ENCODE data around the gene ASTN2.

Gene ASTN2

DNA sequence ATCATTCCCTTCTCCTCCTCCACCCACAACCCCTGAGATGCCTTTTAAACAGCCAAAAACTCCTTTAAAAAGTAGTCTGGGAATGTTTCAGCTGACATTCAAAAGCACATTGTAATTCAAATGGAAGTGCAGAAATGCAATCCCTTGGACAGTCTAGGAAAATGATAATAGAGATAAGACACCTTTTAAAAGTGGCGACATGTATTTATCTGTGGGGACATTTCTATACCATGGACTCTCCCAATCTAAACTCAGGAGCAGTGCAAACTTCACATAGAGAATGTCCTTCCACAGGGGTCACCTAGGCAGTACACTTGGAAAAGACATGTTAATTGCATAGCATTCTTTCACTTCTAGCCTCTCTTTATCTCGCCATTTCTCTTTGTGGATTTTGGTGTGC lies 694.7 kb downstream of the ASTN2 start:
- in situ Hi-C loops (cut with MboI; ENCODE audit: low sequenced_read_pairs), result no loop called here

DNA sequence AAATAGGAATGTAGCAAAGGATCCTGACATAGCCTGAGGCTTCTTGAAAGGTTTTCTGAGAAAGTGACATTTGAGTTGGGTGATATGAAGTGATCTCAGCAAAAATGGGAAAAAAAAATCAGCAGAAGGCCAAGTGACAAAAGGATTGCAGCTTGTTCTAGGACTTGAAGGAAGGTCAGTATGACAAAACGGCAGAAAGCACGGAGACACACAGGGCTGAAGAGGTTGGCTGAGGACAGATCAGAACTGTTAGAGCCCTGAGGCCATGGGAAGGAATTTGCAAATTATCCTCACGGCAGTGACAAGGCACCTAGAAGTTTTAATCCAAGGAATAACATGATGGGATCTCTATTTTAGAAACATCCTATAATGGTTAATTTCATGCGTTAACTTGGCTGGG lies 696.7 kb downstream of the ASTN2 start:
- in situ Hi-C loops (cut with MboI; ENCODE audit: low sequenced_read_pairs), result no loop called here

DNA sequence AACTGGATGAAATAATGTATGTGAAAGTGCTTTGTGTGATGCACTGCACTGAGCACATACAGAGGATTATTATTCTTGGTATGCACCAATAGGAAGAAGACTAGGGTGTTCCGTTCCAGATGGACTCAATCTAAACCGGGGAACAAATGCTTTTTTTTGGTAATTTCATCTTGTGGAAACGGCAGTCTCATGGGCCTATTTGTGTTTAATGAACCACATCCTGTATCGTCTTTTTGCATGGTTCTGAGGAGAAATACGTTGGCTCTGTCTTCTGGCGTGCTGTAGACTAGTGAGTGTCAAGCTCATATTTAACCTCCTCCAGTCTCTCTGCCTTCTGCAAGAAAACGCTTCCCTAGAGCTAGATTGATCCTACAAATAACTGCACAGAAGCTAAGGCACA lies 697.7 kb downstream of the ASTN2 start:
- in situ Hi-C loops (cut with MboI; ENCODE audit: low sequenced_read_pairs), result no loop called here

DNA sequence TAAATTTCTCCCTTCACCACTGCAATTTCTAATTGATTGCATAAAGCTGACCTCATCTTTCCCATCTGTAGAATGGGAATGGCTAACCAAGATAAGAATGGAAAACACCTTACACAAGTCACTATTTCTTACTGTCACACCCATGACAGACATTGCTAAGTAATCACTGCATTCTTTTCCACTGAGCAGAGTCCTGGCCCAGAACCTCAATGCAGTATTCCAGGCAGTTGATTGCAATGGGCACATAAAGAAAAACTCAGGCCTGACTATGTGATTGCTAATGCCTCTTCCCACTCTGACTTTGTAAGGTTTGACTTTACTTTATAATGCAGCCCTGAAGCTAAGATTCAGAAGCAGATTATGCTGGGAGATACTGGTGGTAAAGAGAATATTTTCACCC lies 698.4 kb downstream of the ASTN2 start:
- in situ Hi-C loops (cut with MboI; ENCODE audit: low sequenced_read_pairs), result no loop called here

DNA sequence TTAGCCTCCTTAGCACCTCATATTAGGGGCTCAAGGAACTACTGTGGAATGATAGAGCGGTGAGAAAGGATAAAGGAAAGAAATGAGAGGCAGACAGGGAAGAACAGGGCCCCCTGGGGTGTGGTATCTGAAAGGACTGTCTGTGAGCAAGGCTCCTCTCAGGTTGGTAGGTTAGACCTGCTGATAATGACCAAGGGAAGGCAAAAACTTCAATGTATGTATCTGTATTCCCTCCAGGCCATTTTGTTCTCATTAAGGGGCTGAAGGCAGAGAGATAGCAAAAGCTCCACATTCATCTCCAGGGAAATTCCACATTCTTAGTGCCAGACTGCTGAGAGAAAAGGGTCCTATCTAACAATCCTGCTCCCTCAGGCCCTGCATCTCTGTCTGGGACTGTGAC lies 699.1 kb downstream of the ASTN2 start:
- in situ Hi-C loops (cut with MboI; ENCODE audit: low sequenced_read_pairs), result no loop called here

DNA sequence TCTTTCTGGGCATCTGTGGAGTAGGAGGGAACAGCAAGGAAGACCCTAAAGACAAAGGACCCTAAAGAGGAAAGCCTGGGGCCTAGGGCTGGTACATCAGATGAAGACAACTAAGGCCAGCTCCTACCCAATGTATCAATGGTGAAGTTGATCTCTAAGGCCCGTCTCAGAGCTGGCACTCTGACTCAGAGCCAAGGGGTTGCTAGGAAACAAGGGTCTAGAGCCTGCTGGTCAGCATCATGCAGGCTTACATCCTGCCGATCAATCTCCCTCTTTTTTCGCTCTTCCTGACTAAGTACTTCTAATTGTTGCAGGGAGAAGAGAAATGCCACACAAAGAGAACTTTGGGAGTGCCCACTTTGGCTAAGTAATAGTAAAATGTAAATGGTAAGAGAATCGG lies 701.6 kb downstream of the ASTN2 start:
- in situ Hi-C loops (cut with MboI; ENCODE audit: low sequenced_read_pairs), result no loop called here

DNA sequence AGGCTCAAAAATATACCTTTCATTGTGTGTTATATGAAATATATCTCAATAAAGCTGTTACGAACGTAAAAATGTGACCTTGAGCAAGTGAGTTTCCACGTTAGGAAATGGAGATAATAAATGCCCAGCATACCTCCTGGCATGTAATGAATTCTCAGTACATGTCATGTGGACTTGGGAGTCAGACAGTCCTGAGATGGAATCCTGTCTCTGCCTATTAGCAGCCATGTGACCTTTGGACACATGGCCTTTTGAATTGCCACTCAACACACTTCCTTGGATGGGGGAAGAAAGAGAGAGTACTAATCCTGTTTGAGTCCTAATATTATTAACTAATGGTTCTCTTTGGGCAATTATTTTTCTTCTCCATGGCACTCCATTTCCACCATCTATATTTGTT lies 702.1 kb downstream of the ASTN2 start:
- in situ Hi-C loops (cut with MboI; ENCODE audit: low sequenced_read_pairs), result no loop called here

DNA sequence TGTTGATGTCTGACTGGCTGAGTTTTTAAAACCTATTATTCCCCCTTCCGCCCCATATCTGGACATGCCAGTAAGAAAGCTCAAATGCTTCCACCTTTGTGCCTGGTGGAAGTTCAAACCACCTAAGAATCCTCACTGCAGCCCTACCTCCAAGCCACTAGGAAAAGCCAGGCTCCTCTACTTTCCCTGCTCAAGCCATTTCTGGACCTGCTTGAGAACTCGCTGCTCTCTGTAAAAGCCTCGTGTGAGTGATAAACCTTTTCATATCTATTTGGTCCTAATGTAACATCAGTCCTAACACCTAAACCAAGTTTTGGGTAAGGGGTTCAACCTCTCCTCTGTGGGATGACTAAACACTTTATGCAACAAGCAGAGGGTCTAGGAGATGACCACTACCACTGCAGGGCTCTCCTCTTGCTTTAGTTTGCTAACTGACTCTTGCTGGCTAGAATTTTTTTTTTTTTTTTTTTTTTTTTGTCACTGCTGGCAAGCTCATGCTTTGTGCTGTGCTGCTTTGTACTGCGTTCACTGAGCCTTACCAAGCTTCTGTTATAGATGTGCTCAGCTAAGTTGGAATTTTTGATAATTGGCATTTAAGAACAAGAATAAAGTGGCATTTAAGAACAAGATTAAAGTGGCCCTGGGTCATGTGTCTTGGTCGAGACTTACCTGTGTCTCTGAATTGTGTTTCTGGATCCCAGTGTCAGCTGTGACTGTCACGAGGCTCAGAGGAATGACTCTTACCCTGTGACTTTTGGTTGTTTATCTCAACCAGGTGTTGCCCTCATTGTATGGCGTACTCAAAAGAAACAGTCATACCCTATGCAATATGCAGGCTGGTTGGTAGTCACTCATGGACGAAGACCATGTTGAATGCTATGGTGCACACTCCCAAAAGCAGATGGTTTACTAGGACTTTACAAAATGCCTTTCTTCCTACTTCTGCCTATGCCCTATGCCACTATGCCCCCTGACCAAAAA lies 708.3 kb downstream of the ASTN2 start:
- in situ Hi-C loops (cut with MboI; ENCODE audit: low sequenced_read_pairs), result no loop called here

DNA sequence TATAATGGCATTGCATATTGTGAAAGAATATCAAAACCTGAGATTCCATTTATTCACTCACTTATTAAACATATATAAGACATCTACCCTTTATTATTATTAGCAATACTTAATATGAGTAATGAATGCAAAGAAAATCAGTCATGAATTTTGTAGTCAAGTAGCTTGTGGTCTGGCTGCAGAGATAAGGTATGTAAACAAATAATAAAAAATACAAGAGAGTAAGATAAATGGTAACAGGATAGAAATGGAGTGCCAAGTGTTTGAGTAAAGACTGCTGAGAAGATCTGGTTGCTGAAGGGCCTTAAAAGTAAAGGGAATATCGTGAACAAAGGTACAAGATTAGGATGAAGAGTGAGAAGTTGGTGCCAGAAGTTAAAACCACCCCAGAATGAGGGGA lies 709.3 kb downstream of the ASTN2 start:
- in situ Hi-C loops (cut with MboI; ENCODE audit: low sequenced_read_pairs), result no loop called here

DNA sequence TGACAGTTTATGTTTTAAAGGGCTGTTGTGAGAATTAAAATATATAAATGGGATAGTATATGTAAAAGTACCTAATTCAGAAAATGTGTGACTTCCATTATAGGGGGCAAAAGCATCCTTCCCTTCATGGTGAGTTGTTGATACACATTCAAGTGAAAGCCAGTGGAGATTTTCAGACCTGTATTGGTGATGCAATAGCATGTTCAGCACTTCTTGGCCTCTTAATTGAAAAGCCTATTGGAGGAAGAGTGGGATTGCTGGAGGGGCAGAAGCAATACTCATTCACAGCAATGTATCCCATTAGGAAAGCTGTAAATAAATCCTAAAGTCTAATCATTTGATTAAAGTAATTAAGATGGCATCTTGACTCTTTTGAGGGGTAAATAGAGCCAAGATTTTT lies 710.4 kb downstream of the ASTN2 start:
- in situ Hi-C loops (cut with MboI; ENCODE audit: low sequenced_read_pairs), result no loop called here

DNA sequence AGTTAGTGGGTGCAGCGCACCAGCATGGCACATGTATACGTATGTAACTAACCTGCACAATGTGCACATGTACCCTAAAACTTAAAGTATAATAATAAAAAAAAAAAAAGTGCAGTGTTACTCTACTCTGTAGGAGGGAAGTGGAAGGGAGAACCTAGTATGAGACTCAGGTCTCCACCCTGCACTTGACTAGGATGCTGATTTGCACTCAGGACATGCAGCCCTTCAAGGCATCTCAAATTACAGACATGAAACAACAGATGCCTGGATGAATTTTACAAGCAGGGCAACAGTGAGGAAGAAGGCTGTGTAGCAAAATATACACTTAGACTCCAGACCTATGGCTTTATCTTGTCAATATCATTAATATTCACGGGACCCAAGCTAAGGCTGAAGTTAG lies 711.2 kb downstream of the ASTN2 start:
- in situ Hi-C loops (cut with MboI; ENCODE audit: low sequenced_read_pairs), result no loop called here

DNA sequence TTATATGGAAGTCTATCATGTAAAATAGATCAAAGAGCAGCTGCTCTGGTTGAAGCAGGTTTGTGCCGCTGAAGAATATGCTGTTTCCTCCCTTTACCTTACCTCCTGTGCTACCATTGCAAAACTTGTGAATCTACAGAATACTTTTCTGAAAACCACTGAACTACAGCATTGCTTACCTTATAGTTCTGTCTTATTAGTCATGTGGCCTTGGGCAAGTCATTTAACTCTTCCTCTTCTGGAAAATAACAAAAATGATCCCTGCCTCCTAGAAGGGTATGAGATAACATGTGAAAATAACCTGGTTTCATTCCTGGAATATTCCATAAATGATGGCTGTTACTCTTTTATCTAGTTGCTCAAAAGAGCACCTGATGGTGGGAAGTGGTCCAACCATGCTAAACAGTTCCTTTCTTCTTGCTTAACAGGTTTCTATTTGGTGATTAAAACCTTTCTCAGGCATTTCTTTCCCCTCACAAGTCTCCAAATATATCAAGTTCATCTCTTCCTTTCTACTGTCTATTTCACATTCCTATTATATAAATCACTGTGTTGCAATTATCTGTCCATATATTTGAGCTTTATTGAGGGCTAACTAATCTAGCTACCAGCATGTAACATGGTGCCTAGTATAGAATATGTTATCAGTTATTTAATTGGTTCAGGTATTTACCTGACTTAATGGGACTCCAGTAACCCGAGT lies 712.8 kb downstream of the ASTN2 start:
- in situ Hi-C loops (cut with MboI; ENCODE audit: low sequenced_read_pairs), result no loop called here

DNA sequence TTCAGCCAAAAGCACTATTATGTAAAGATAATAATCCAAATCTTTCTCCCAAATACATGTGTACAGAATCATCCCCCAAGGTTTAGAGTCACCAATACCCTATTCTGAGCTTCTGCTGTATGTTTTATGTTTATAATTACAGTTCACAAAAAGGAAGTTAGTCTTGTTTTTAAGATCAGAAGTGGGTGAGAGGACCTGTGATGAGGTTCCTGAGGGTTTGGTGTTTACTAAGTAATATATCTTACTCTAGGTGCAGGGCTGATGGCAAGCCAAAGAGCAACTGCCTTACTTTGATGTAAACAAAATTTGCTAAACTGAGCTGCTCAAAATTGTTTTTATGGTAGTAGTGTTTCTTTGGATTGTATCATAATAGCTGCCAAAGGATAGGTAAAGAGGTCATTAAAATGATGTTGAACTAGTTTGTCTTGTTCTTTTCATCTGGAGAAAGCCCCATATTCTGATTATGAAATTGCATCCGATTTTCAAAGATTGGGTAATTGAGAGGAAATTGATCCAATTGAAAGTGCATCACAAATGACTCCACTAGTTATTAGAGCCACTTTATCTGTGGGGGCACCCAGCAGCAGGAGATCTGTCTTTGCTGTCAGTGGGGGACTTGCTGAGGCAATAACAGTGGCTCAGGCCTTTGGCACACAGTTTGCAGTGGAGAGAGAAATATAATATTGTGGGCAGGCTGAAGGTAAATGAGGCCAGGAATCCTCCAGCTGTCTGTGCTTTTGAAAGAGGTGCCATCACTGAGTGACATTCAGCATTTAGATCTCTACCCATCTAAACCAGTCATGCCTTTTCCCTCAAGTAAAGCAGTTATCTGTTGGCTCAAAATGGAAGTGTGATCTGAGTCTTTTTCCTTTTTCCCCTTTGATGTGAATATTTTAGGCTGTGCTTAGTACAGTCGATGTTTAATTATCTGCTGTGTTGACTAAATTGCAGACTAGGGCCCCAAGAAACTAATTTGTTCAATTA lies 713.7 kb downstream of the ASTN2 start:
- in situ Hi-C loops (cut with MboI; ENCODE audit: low sequenced_read_pairs), result no loop called here

DNA sequence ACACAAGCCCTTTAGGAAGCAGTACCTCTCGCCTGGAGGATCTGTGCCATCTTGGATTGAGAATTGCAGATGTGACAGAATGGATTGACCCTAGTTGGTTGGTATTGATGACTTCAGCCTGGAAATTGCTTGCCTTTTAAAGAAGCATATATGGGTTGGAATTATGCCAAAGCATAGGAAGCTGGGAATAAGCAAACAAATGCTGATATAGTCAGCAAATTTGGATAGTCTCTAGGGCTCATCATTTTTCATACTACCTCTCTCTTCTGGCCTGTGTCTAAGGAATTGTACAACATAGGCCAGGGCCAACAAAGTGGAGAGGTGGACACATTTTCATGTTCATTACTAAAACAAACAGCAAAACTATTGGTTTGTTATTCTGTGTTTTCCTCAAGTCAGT lies 714.6 kb downstream of the ASTN2 start:
- in situ Hi-C loops (cut with MboI; ENCODE audit: low sequenced_read_pairs), result no loop called here

DNA sequence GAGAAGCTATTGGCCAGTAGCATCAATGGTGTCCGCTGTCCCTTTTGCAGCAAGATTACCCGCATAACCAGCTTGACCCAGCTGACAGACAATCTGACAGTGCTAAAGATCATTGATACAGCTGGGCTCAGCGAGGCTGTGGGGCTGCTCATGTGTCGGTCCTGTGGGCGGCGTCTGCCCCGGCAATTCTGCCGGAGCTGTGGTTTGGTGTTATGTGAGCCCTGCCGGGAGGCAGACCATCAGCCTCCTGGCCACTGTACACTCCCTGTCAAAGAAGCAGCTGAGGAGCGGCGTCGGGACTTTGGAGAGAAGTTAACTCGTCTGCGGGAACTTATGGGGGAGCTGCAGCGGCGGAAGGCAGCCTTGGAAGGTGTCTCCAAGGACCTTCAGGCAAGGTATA lies 717.0 kb downstream of the ASTN2 start:
- in situ Hi-C loops (cut with MboI; ENCODE audit: low sequenced_read_pairs), result no loop called here

DNA sequence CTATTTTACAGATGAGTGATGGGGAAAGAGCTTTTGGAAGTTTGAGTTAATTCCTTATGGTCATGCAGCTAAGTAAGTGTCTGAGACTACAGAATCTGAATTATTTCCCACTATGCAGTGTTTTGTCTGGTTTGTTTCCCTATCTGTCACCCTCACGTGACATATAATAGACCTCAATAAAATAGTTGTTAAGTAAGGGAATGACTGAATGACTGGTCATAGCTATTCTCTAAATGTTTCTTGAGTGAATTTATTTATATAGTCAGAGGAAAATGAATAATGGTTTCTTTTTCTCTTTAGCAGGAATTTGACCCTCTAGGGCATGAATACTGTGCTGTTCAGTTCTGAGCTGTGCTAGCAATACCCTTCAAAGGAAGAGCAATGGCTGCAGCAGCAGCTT lies 717.5 kb downstream of the ASTN2 start:
- in situ Hi-C loops (cut with MboI; ENCODE audit: low sequenced_read_pairs), result no loop called here

DNA sequence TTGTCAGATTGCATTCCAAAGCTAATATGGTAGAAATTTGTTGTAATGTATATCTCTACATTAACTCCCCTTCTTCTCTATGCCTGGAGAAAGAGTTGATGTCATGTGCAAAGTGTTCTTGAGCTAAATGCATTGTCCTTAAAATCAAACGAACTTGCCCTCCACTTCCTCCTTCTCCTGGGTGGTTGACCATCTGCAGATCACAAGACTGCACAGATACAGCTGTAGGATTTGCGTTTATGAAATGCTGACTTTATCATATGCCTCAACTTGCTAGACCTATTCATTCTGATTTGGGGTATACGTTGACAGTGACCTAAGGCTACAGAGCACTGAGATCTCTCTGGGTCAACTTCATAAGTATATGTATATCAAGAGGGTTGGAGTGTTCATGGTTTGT lies 719.4 kb downstream of the ASTN2 start:
- in situ Hi-C loops (cut with MboI; ENCODE audit: low sequenced_read_pairs), result no loop called here

DNA sequence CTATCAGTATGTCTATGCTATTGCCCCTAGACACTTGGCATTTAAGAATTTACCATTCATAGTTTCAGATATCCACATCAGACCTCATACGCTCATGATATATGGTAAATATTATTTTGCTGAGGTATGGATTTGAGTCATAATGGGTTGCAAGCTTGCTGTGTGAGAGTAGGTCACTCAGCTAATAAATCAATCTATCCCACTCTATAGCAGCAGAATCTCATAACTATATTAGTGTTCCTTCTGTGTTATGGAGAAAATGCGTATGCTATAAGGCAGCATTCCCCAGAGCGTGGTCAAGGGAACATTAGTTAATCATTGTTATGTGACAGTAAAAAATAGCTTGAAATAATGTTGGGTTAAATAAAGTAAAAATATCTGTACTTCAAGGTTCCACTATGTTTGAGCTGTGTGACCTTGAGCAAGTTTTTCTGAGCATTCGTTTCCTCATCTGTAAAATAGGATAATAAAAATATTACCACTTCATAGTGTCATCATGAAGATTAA lies 720.0 kb downstream of the ASTN2 start:
- in situ Hi-C loops (cut with MboI; ENCODE audit: low sequenced_read_pairs), result no loop called here

DNA sequence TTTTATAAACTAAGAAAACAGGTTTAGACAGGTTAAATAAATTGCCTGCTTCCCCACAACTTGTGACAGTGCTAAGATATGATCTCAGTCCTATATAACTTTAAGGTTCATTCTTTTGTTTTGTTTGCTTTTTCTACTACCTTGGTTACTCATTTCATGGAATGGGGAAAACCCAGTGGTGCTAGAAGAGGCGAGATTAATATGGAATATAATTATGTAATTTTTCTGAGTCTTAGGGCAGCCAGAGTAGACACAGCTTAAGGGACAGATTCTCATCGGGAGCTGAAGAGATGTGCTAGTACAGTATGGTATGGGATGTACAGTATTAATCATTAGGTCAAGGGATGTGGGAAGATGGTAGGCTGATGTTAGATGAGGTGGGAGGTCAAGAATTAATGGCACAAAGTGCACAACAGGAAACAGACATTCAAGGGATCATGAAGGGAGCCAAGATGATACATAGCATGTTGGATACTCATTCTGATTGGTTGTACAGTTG lies 721.6 kb downstream of the ASTN2 start:
- in situ Hi-C loops (cut with MboI; ENCODE audit: low sequenced_read_pairs), result no loop called here

DNA sequence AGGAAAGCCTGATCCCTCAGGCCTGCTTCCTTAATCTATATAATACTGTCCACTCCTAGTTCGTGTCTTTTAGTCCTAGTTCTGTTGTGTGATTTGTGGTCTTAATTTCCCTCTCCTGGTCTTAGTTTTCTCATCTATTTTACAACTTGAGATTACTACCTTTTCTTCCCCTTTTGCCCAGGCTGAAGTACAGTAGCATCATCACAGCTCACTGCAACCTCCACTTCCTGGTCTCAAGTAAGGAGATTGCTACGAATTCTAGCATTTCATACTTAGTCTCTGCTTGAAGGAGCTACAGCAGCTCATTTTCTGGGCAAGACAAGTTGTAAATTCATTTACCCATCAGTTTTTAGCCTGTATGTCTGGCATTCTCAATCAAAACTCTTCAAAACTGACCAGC lies 722.2 kb downstream of the ASTN2 start:
- in situ Hi-C loops (cut with MboI; ENCODE audit: low sequenced_read_pairs), result no loop called here

DNA sequence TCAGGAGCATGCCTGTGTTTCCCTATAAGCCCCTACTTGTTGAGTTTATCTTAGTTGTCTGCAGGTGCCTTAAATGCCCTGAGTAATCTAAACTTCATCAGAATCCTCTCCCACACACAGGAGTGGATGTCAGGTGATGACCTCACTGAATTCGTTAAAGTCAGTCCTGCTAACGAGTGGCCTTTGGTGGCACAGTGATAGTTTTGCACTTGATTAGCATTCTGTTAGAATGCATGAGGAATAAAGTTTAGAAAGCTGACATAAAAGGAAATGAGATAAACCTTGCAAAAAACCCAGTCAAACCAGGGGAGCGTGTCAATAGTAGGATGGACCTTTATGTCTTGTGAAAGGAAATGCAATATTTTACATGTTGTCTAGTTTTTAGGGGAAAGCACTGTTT lies 723.2 kb downstream of the ASTN2 start:
- in situ Hi-C loops (cut with MboI; ENCODE audit: low sequenced_read_pairs), result no loop called here
